ENCODE measurements around the gene APBB1. TPM values are rescaled to one million over a fixed set of nuclear protein-coding genes. Genes with fewer than 3 reads are reported as not detected.

Gene APBB1
- total and polyA plus RNA-seq, 7 donors: 5.5 to 85.0 (median 51.0) TPM

- WGBS, 2 donors: 79 to 89% methylated on average over 12 of the region's 12 CpGs
- Histone ChIP-seq H3K9me3 (no peaks in the 10 kb centered on the region), H3K27ac (no peak overlapping the region), H3K27me3 (no peaks in the 10 kb centered on the region), H3K4me3 (no peak overlapping the region), H3K4me1 (peaks cover 0 to 28% (median 25%) of the 10 kb centered on the region in 4 donors), H3K36me3 (peaks cover 12 to 54% (median 18%) of the 10 kb centered on the region in 4 donors)
- no peak for DNase-seq
- TF ChIP-seq CTCF (IDR thresholded peaks at IDR 0.05): no peak
- intact Hi-C loops (cut with DNase I): no loop called here
Observed at GRCh38 chr11:6402061-6402470, 16.8 kb downstream of the APBB1 start.

GRCh38 chr11:6401464-6401863, 17.4 kb downstream of the APBB1 start:
- TF ChIP-seq POLR2AphosphoS5 (IDR thresholded peaks at IDR 0.05) (no peak), CTCF (IDR thresholded peaks at IDR 0.05) (no peak), EP300 (IDR thresholded peaks at IDR 0.05) (no peak), POLR2A (IDR thresholded peaks at IDR 0.05) (no peak)
- no peak overlapping the region for H3K27ac ChIP-seq
- intact Hi-C loops (cut with DNase I): no loop called here

GRCh38 chr11:6400431-6401345, 18.2 kb downstream of the APBB1 start:
- Histone ChIP-seq H3K4me1 (peaks cover 0 to 31% (median 26%) of the 10 kb centered on the region in 4 donors), H3K27me3 (no peaks in the 10 kb centered on the region), H3K27ac (no peak overlapping the region), H3K9me3 (no peaks in the 10 kb centered on the region), H3K36me3 (peaks cover 12 to 54% (median 18%) of the 10 kb centered on the region in 4 donors), H3K4me3 (no peak overlapping the region)
- TF ChIP-seq EP300 (IDR thresholded peaks at IDR 0.05) (no peak), POLR2A (IDR thresholded peaks at IDR 0.05) (no peak), CTCF (IDR thresholded peaks at IDR 0.05) (no peak), POLR2AphosphoS5 (IDR thresholded peaks at IDR 0.05) (no peak)
- no peak for DNase-seq
- WGBS, 2 donors: 96 to 98% methylated on average over 15 of the region's 15 CpGs
- intact Hi-C loops (cut with DNase I): no loop called here

More at GRCh38 chr11:6401464-6401863, 17.4 kb downstream of the APBB1 start:
- Histone ChIP-seq H3K27me3 (no peaks in the 10 kb centered on the region), H3K4me3 (no peak overlapping the region), H3K4me1 (peaks cover 0 to 31% (median 26%) of the 10 kb centered on the region in 4 donors), H3K36me3 (peaks cover 12 to 50% (median 18%) of the 10 kb centered on the region in 4 donors), H3K9me3 (no peaks in the 10 kb centered on the region)
- WGBS, 2 donors: 90 to 92% methylated on average over 7 of the region's 7 CpGs
- no peak for DNase-seq

GRCh38 chr11:6397636-6398035, 21.3 kb downstream of the APBB1 start:
- H3K4me1 ChIP-seq: peaks cover 0 to 19% (median 13%) of the 10 kb centered on the region in 4 donors
- H3K27me3 ChIP-seq: no peaks in the 10 kb centered on the region
- intact Hi-C loops (cut with DNase I): no loop called here
- no peak overlapping the region for H3K4me3 ChIP-seq
- no peak for DNase-seq
- H3K9me3 ChIP-seq: no peaks in the 10 kb centered on the region
- H3K27ac ChIP-seq: peak overlapping the region in 1 of 4 donors; percentile 5
- H3K36me3 ChIP-seq: peaks cover 12 to 64% (median 20%) of the 10 kb centered on the region in 4 donors
- TF ChIP-seq EP300 (IDR thresholded peaks at IDR 0.05): no peak
- no peak for TF ChIP-seq POLR2A (IDR thresholded peaks at IDR 0.05)
- no peak for TF ChIP-seq POLR2AphosphoS5 (IDR thresholded peaks at IDR 0.05)
- no peak for TF ChIP-seq CTCF (IDR thresholded peaks at IDR 0.05)
- WGBS, 2 donors: 74 to 79% methylated on average over 3 of the region's 3 CpGs

Data from sigmoid colon (tissue), 7 donors.